ENCODE measurements around the gene UTP15. TPM values are rescaled to one million over a fixed set of nuclear protein-coding genes. Genes with fewer than 3 reads are reported as not detected.
A peak's percentile ranks its signal among the peaks of the same experiment; 100 is the strongest.

The UTP15 gene
- total and polyA plus RNA-seq, 2 of the 4 experiments (the other 2 are of a cell fraction): 11.4 to 28.0 TPM

- no peak overlapping the region for H3K4me3 ChIP-seq (ENCODE audit: insufficient read depth, low read depth, low read length)
- no peak overlapping the region for H2AK5ac ChIP-seq (ENCODE audit: low read depth, low read length)
- H3K4ac ChIP-seq (ENCODE audit: low read depth, low read length): no peak overlapping the region
- no peak overlapping the region for H3K23ac ChIP-seq (ENCODE audit: low read depth, low read length)
- no peak overlapping the region for H2BK20ac ChIP-seq (ENCODE audit: low read depth, low read length)
- WGBS, 2 experiments (ENCODE audit: extremely low coverage in 2 of 2, insufficient read length in 1 of 2): 56% methylated on average over 1 of the region's 1 CpG; no CpG with 5 or more reads in 1 of the 2 experiments
- DNase-seq: no peak
- in situ Hi-C loops (cut with MboI; ENCODE audit: low sequenced_read_pairs) (no loop called here), dilution Hi-C loops (cut with HindIII; ENCODE audit: low sequenced_read_pairs, unreplicated experiment) (no loop called here), intact Hi-C loops (cut with micrococcal nuclease) (no loop called here)
- H3K36me3 ChIP-seq (ENCODE audit: control insufficient read depth, insufficient read depth, low read length): no peaks in the 10 kb centered on the region
- H2AFZ ChIP-seq (replicated peaks; ENCODE audit: low read length, poor library complexity): no peak overlapping the region
- no peak overlapping the region for H2BK120ac ChIP-seq (ENCODE audit: low read depth, low read length)
- H4K20me1 ChIP-seq (ENCODE audit: insufficient read depth, low read length): no peaks in the 10 kb centered on the region
- H3K18ac ChIP-seq (ENCODE audit: low read depth, low read length): no peak overlapping the region
- H3K4me2 ChIP-seq (ENCODE audit: low read depth, low read length): no peak overlapping the region
- H3K9me3 ChIP-seq (ENCODE audit: control insufficient read depth, insufficient read depth, low read length): no peaks in the 10 kb centered on the region
- H4K8ac ChIP-seq (ENCODE audit: low read depth in 2 of 2, low read length in 2 of 2): no peak overlapping the region
- peak; percentile 87 for TF ChIP-seq MAFK (IDR thresholded peaks at IDR 0.05; ENCODE audit: low read depth, low read length)
- TF ChIP-seq RCOR1 (IDR thresholded peaks at IDR 0.05; ENCODE audit: insufficient replicate concordance, low read length): no peak
- no peak overlapping the region for H2AK9ac ChIP-seq (replicated peaks; ENCODE audit: low read depth, low read length, poor library complexity)
- no peak overlapping the region for H3K14ac ChIP-seq (replicated peaks; ENCODE audit: low read depth, low read length)
- no peak overlapping the region for H3K27ac ChIP-seq (ENCODE audit: insufficient read depth, low read length)
- no TSS peak for BruUV-seq (replicated peaks)
- no peak overlapping the region for H4K91ac ChIP-seq (ENCODE audit: insufficient read depth, low read depth, low read length)
- H3K56ac ChIP-seq (ENCODE audit: extremely low read depth, insufficient read depth, low read length): no peak overlapping the region
- 0 out of 4 replicates have a peak, but pooled peaks cover 0 to 1% of the 10 kb centered on the region in 2 experiments for H3K79me1 ChIP-seq (ENCODE audit: low read depth in 1 of 2, low read length in 2 of 2)
- H3K9ac ChIP-seq (ENCODE audit: low read depth, low read length): no peak overlapping the region
- ATAC-seq (ENCODE audit: low read depth): no peak
- ChIA-PET CTCF (no interaction called here), POLR2A (ENCODE audit: unreplicated experiment) (no interaction called here)
- peaks cover 3% of the 10 kb centered on the region; the same call in 1 of the 2 replicates for H3K9me1 ChIP-seq (ENCODE audit: insufficient read depth, low read length)
- H2BK15ac ChIP-seq (ENCODE audit: low read depth, low read length): no peak overlapping the region
- H2BK5ac ChIP-seq (ENCODE audit: low read depth, low read length, poor library complexity, severe bottlenecking): no peak overlapping the region
- H3K27me3 ChIP-seq (ENCODE audit: control insufficient read depth, insufficient read depth, low read length): no peaks in the 10 kb centered on the region
- peaks cover 1% of the 10 kb centered on the region; the same call in 1 of the 2 replicates for H3K4me1 ChIP-seq (ENCODE audit: control insufficient read depth, insufficient read depth, low read length)
- no peak overlapping the region for H4K5ac ChIP-seq (ENCODE audit: low read depth, low read length)
Observed at GRCh38 chr5:73620334-73620687, 54.8 kb downstream of the UTP15 start.

Measured in IMR-90 (cell line).